Liver (tissue), 9 donors: ENCODE results near the gene CA10. TPM values are rescaled to one million over a fixed set of nuclear protein-coding genes. Genes with fewer than 3 reads are reported as not detected.

Source experiments
- DNase-seq: peaks from one replicate; pipeline ENCODE4 v3.0.0-alpha.2; 2017; ENCODE audit warnings: low spot score
- H3K27ac ChIP-seq, 2 donors: one replicate each; pipeline ENCODE4 v1.7.0; 2013; ENCODE audit warnings: inconsistent platforms in 2 of 2, low read length in 2 of 2, control low read depth in 1 of 2, low read depth in 1 of 2, mild to moderate bottlenecking in 1 of 2
- H3K27me3 ChIP-seq, 4 donors: one replicate each; pipeline versions ENCODE4 v1.6.1 to v1.7.0; 2013; ENCODE audit warnings: low read length in 3 of 4, inconsistent platforms in 1 of 4, mild to moderate bottlenecking in 1 of 4, moderate library complexity in 1 of 4; ENCODE audit not compliant: control insufficient read depth in 4 of 4, insufficient read depth in 4 of 4
- H3K36me3 ChIP-seq, 4 donors: one replicate each; pipeline versions ENCODE4 v1.6.1 to v1.7.0; 2013; ENCODE audit warnings: low read length in 3 of 4, mild to moderate bottlenecking in 3 of 4, low read depth in 1 of 4, moderate library complexity in 1 of 4; ENCODE audit not compliant: control insufficient read depth in 4 of 4, insufficient read depth in 3 of 4
- H3K4me1 ChIP-seq, 4 donors: one replicate each; pipeline versions ENCODE4 v1.6.1 to v1.7.0; 2013; ENCODE audit warnings: low read length in 3 of 4, mild to moderate bottlenecking in 3 of 4, moderate library complexity in 1 of 4; ENCODE audit not compliant: control insufficient read depth in 4 of 4, insufficient read depth in 4 of 4
- H3K4me3 ChIP-seq, 3 donors: one replicate each; pipeline versions ENCODE4 v1.6.1 to v1.7.0; 2013; ENCODE audit warnings: low read length in 3 of 3, control low read depth in 1 of 3, low read depth in 1 of 3, mild to moderate bottlenecking in 1 of 3
- H3K9ac ChIP-seq, 2 donors: one replicate each; pipeline ENCODE4 v1.7.0; 2013; ENCODE audit warnings: low read length in 2 of 2, mild to moderate bottlenecking in 2 of 2, moderate library complexity in 2 of 2, control low read depth in 1 of 2, low read depth in 1 of 2
- H3K9me3 ChIP-seq, 4 donors: one replicate each; pipeline versions ENCODE4 v1.6.1 to v1.7.0; 2013; ENCODE audit warnings: low read length in 3 of 4; ENCODE audit not compliant: control insufficient read depth in 4 of 4
- ATF3 ChIP-seq: IDR thresholded peaks from 2 replicates; pipeline ENCODE4 v1.6.1; 2016; ENCODE audit warnings: antibody characterized with exemption
- CTCF ChIP-seq: fragments of 150-350 bp; IDR thresholded peaks from 2 replicates; pipeline ENCODE4 v1.5.1; 2017; ENCODE audit warnings: improper control_type of control experiment, low read depth, low read length; ENCODE audit not compliant: missing input control
- FOXA1 ChIP-seq: IDR thresholded peaks from 2 replicates; pipeline ENCODE4 v1.6.1; 2016; ENCODE audit warnings: antibody characterized with exemption
- GABPA ChIP-seq, 2 donors: IDR thresholded peaks in 1 of 2; conservative IDR thresholded peaks in 1 of 2; 2 replicates each; pipeline ENCODE4 v1.6.1; 2016; ENCODE audit warnings: antibody characterized with exemption in 2 of 2, mild to moderate bottlenecking in 1 of 2, moderate library complexity in 1 of 2
- HNF4A ChIP-seq, 2 donors: conservative IDR thresholded peaks; 2 replicates each; pipeline ENCODE4 v1.6.1; 2016; ENCODE audit warnings: antibody characterized with exemption in 2 of 2, mild to moderate bottlenecking in 2 of 2
- HNF4G ChIP-seq: IDR thresholded peaks from 2 replicates; pipeline ENCODE4 v1.6.1; 2016; ENCODE audit warnings: antibody characterized with exemption
- JUND ChIP-seq, 2 donors: IDR thresholded peaks; 2 replicates each; pipeline ENCODE4 v1.6.1; 2016; ENCODE audit warnings: antibody characterized with exemption in 2 of 2
- MAX ChIP-seq: IDR thresholded peaks from 2 replicates; pipeline ENCODE4 v1.6.1; 2016; ENCODE audit warnings: antibody characterized with exemption
- NR2F2 ChIP-seq: IDR thresholded peaks from 2 replicates; pipeline ENCODE4 v1.6.1; 2016; ENCODE audit warnings: antibody characterized with exemption
- RXRA ChIP-seq, 2 donors: IDR thresholded peaks; 2 replicates each; pipeline ENCODE4 v1.6.1; 2017 to 2018; ENCODE audit warnings: antibody characterized with exemption in 2 of 2, mild to moderate bottlenecking in 1 of 2
- SP1 ChIP-seq: IDR thresholded peaks from 2 replicates; pipeline ENCODE4 v1.6.1; 2018; ENCODE audit warnings: antibody characterized with exemption, mild to moderate bottlenecking
- TAF1 ChIP-seq: conservative IDR thresholded peaks from 2 replicates; pipeline ENCODE4 v1.6.1; 2016; ENCODE audit warnings: antibody characterized with exemption, mild to moderate bottlenecking
- YY1 ChIP-seq: IDR thresholded peaks from 2 replicates; pipeline ENCODE4 v1.6.1; 2016; ENCODE audit warnings: antibody characterized with exemption, mild to moderate bottlenecking
- ZBTB33 ChIP-seq: IDR thresholded peaks from 2 replicates; pipeline ENCODE4 v1.6.1; 2016; ENCODE audit warnings: antibody characterized with exemption
- WGBS: extraction: QIAGEN DNeasy Blood & Tissue Kit; methylation state at CpG from one replicate; pipeline ENCODE4 v1.1.7; 2013; 5-methylcytosine and 5-hydroxymethylcytosine counted together
- polyA plus RNA-seq, 2 donors: library from polyadenylated mRNA; stranded (reverse) in 1 of 2; unstranded in 1 of 2; fragments of 200-250 nt in 1 of 2; fragments of >200 nt in 1 of 2; fragmentation: Nextera tagmentation in 1 of 2; extraction: Ambion mirVana in 1 of 2; gene quantifications; one replicate each; pipeline versions ENCODE4 v1.2.1 to v1.2.3, GENCODE V29; 2013 to 2015
- total RNA-seq, 2 donors: library from RNA; depleted of rRNA; stranded (reverse); fragments of >200 nt; gene quantifications; one replicate each; pipeline ENCODE4 v1.2.3, GENCODE V29; 2014
- donor health status: healthy.
- donor health status: healthy.
- donor health status: healthy.
- donor health status: healthy.
- donor health status: healthy.

CA10 gene
- total and polyA plus RNA-seq, 4 donors, result 0.05 TPM; not detected in 3

- 78% methylated on average over 6 of the region's 6 CpGs for WGBS
- H3K4me3 ChIP-seq, result no peak overlapping the region
- H3K36me3 ChIP-seq, result no peaks in the 10 kb centered on the region
- no peak for DNase-seq
- H3K4me1 ChIP-seq, result no peaks in the 10 kb centered on the region
- no peak for TF ChIP-seq TAF1
- TF ChIP-seq CTCF, result no peak
- no peak for TF ChIP-seq ZBTB33
- TF ChIP-seq FOXA1, result no peak
- TF ChIP-seq MAX, result no peak
- no peak for TF ChIP-seq SP1
- TF ChIP-seq YY1, result no peak
- TF ChIP-seq JUND (IDR thresholded peaks at IDR 0.05), result no peak
- TF ChIP-seq RXRA (IDR thresholded peaks at IDR 0.05), result no peak
- TF ChIP-seq HNF4G, result no peak
- TF ChIP-seq HNF4A (conservative IDR thresholded peaks at IDR 0.05), result no peak
- H3K9me3 ChIP-seq, result no peaks in the 10 kb centered on the region
- H3K9ac ChIP-seq, result no peak overlapping the region
- H3K27me3 ChIP-seq, result peaks cover 0 to 5% (median 0%) of the 10 kb centered on the region in 4 donors
- no peak overlapping the region for H3K27ac ChIP-seq
Observed at GRCh38 chr17:51601622-51602261, 556.8 kb downstream of the CA10 start.

GRCh38 chr17:51598824-51599223 lies 559.7 kb downstream of the CA10 start:
- DNase-seq, result no peak
- Histone ChIP-seq H3K36me3 (no peaks in the 10 kb centered on the region), H3K27ac (no peak overlapping the region), H3K9ac (no peak overlapping the region), H3K4me1 (no peaks in the 10 kb centered on the region), H3K27me3 (peaks cover 0 to 5% (median 0%) of the 10 kb centered on the region in 4 donors), H3K4me3 (no peak overlapping the region), H3K9me3 (no peaks in the 10 kb centered on the region)
- 74% methylated on average over 2 of the region's 2 CpGs for WGBS
- TF ChIP-seq ZBTB33 (no peak), TAF1 (no peak), NR2F2 (no peak), HNF4G (no peak), JUND (IDR thresholded peaks at IDR 0.05) (no peak), GABPA (IDR thresholded peaks at IDR 0.05 in 1 of 2, conservative IDR thresholded peaks at IDR 0.05 in 1 of 2) (no peak), RXRA (IDR thresholded peaks at IDR 0.05) (no peak), FOXA1 (no peak), ATF3 (no peak)
